ENCODE results near the gene TEK. TPM values are rescaled to one million over a fixed set of nuclear protein-coding genes. Genes with fewer than 3 reads are reported as not detected.

TEK gene
- total and polyA plus RNA-seq, 2 donors (not counting 1 experiment from before 2014, with no cell fraction given) = not detected

GRCh38 chr9:27160636-27161035 is 51.6 kb downstream of the TEK start:
- H3K4me3 ChIP-seq (ENCODE audit: control extremely low read depth in 1 of 5, extremely low read depth in 1 of 5, insufficient read depth in 1 of 5, low read depth in 2 of 5, low read length in 4 of 5) = no peak overlapping the region
- H3K9ac ChIP-seq (ENCODE audit: low read length) = no peak overlapping the region
- H4K20me1 ChIP-seq (ENCODE audit: control insufficient read depth, insufficient read depth, low read length, poor library complexity, severe bottlenecking) = no peaks in the 10 kb centered on the region
- H3K4me3 Mint-ChIP-seq = no peak overlapping the region
- H2AFZ ChIP-seq (ENCODE audit: insufficient read depth, low read depth, low read length, poor library complexity, severe bottlenecking) = no peak overlapping the region
- POLR2A ChIA-PET = no interaction called here
- H3K27me3 ChIP-seq (replicated peaks in 1 of 4; ENCODE audit: control extremely low read depth in 1 of 4, control insufficient read depth in 3 of 4, insufficient read depth in 4 of 4, low read length in 3 of 4) = no peaks in the 10 kb centered on the region
- TF ChIP-seq EZH2 (IDR thresholded peaks at IDR 0.05; ENCODE audit: borderline replicate concordance, insufficient read depth, low read depth, low read length, poor library complexity, severe bottlenecking) = no peak
- TF ChIP-seq CTCF (IDR thresholded peaks at IDR 0.05) = no peak
- ATAC-seq (ENCODE audit: low read depth) (no peak), DNase-seq (no peak)
- no peaks in the 10 kb centered on the region for H3K36me3 ChIP-seq (replicated peaks in 1 of 2; ENCODE audit: control extremely low read depth in 1 of 2, control insufficient read depth in 1 of 2, extremely low read depth in 1 of 2, insufficient read depth in 2 of 2, low read length in 1 of 2)
- intact Hi-C loops (cut with micrococcal nuclease) = no loop called here
- H3K27ac ChIP-seq (ENCODE audit: low read length in 2 of 2) = no peak overlapping the region
- no peaks in the 10 kb centered on the region for H3K9me3 Mint-ChIP-seq (ENCODE audit: insufficient read depth)
- no peak overlapping the region for H3K4me2 ChIP-seq (replicated peaks; ENCODE audit: low read depth, low read length, poor library complexity, severe bottlenecking)
- H3K79me2 ChIP-seq (ENCODE audit: control insufficient read depth, insufficient read depth, low read length) = no peaks in the 10 kb centered on the region
- no peaks in the 10 kb centered on the region for H3K4me1 ChIP-seq (ENCODE audit: control insufficient read depth in 2 of 2, insufficient read depth in 2 of 2, low read length in 2 of 2)
- H3K4me1 Mint-ChIP-seq = no peaks in the 10 kb centered on the region
- WGBS (ENCODE audit: insufficient coverage) = 100% methylated on average over 2 of the region's 2 CpGs
- no peaks in the 10 kb centered on the region for H3K9me3 ChIP-seq (ENCODE audit: control extremely low read depth in 1 of 3, control insufficient read depth in 2 of 3, insufficient read depth in 1 of 3, low read length in 2 of 3)
- H3K27ac Mint-ChIP-seq = no peak overlapping the region
- H3K27me3 Mint-ChIP-seq = no peaks in the 10 kb centered on the region
- CTCF ChIA-PET = no interaction called here

GRCh38 chr9:27162045-27162444 is 53.0 kb downstream of the TEK start:
- H4K20me1 ChIP-seq (ENCODE audit: control insufficient read depth, insufficient read depth, low read length, poor library complexity, severe bottlenecking) = no peaks in the 10 kb centered on the region
- no peak overlapping the region for H3K4me3 Mint-ChIP-seq
- no peaks in the 10 kb centered on the region for H3K36me3 ChIP-seq (replicated peaks in 1 of 2; ENCODE audit: control extremely low read depth in 1 of 2, control insufficient read depth in 1 of 2, extremely low read depth in 1 of 2, insufficient read depth in 2 of 2, low read length in 1 of 2)
- no peaks in the 10 kb centered on the region for H3K4me1 ChIP-seq (ENCODE audit: control insufficient read depth in 2 of 2, insufficient read depth in 2 of 2, low read length in 2 of 2)
- H3K4me1 Mint-ChIP-seq = no peaks in the 10 kb centered on the region
- H3K9me3 Mint-ChIP-seq (ENCODE audit: insufficient read depth) = no peaks in the 10 kb centered on the region
- intact Hi-C loops (cut with micrococcal nuclease) = no loop called here
- H3K79me2 ChIP-seq (ENCODE audit: control insufficient read depth, insufficient read depth, low read length) = no peaks in the 10 kb centered on the region
- H3K9ac ChIP-seq (ENCODE audit: low read length) = no peak overlapping the region
- no peak overlapping the region for H3K4me3 ChIP-seq (ENCODE audit: control extremely low read depth in 1 of 5, extremely low read depth in 1 of 5, insufficient read depth in 1 of 5, low read depth in 2 of 5, low read length in 4 of 5)
- ChIA-PET POLR2A (no interaction called here), CTCF (no interaction called here)
- ATAC-seq (ENCODE audit: low read depth) (no peak), DNase-seq (no peak)
- WGBS (ENCODE audit: insufficient coverage) = no CpG with 5 or more reads among the region's 2 CpGs
- H3K27me3 Mint-ChIP-seq = no peaks in the 10 kb centered on the region
- H3K27ac ChIP-seq (ENCODE audit: low read length in 2 of 2) = no peak overlapping the region
- H3K9me3 ChIP-seq (ENCODE audit: control extremely low read depth in 1 of 3, control insufficient read depth in 2 of 3, insufficient read depth in 1 of 3, low read length in 2 of 3) = no peaks in the 10 kb centered on the region
- no peaks in the 10 kb centered on the region for H3K27me3 ChIP-seq (replicated peaks in 1 of 4; ENCODE audit: control extremely low read depth in 1 of 4, control insufficient read depth in 3 of 4, insufficient read depth in 4 of 4, low read length in 3 of 4)
- no peak overlapping the region for H3K27ac Mint-ChIP-seq
- TF ChIP-seq EZH2 (IDR thresholded peaks at IDR 0.05; ENCODE audit: borderline replicate concordance, insufficient read depth, low read depth, low read length, poor library complexity, severe bottlenecking) = no peak
- TF ChIP-seq CTCF (IDR thresholded peaks at IDR 0.05) = no peak
- H3K4me2 ChIP-seq (replicated peaks; ENCODE audit: low read depth, low read length, poor library complexity, severe bottlenecking) = no peak overlapping the region
- H2AFZ ChIP-seq (ENCODE audit: insufficient read depth, low read depth, low read length, poor library complexity, severe bottlenecking) = no peak overlapping the region
